ENCODE measurements around the gene ZNFX1.
A peak's percentile ranks its signal among the peaks of the same experiment; 100 is the strongest.

Gene ZNFX1

GRCh38 chr20:49276161-49276960 lies 1.5 kb downstream of the ZNFX1 start:
- peaks cover 20 to 66% of the 10 kb centered on the region in 2 experiments for H3K36me3 ChIP-seq (ENCODE audit: control insufficient read depth in 2 of 2, insufficient read depth in 1 of 2, low read length in 2 of 2)
- POLR2A ChIA-PET: interaction anchor here (0.5 to 1.1 kb wide), 5 partner anchors 11 to 288 kb away, joined by 3 to 5 read pairs (median 3); no protein-coding TSS in a partner anchor
- CTCF ChIA-PET: interaction anchor here (0.7 to 1.2 kb wide), 6 partner anchors 29 to 181 kb away, joined by 3 to 4 read pairs (median 3); no protein-coding TSS in a partner anchor
- no peaks in the 10 kb centered on the region for H3K9me3 ChIP-seq (ENCODE audit: control insufficient read depth, insufficient read depth, low read depth, low read length)
- peak overlapping the region; percentile 77 for H3K4me3 ChIP-seq (ENCODE audit: low read depth, low read length)
- no peak overlapping the region; the same call in 1 of the 2 replicates for H3K27ac ChIP-seq (ENCODE audit: extremely low read depth, low read depth, low read length)
- H3K4me1 ChIP-seq (ENCODE audit: control insufficient read depth, insufficient read depth, low read length): no peaks in the 10 kb centered on the region
- TF ChIP-seq ZBTB48 (tag by site-specific recombination; IDR thresholded peaks at IDR 0.05) (no peak; the same call in 1 of the 2 replicates), ZNF354C (tag by site-specific recombination; IDR thresholded peaks at IDR 0.05; ENCODE audit: borderline replicate concordance, low read depth) (no peak), TRIM28 (IDR thresholded peaks at IDR 0.05; ENCODE audit: borderline replicate concordance, low read length) (0 out of 2 replicates have a peak, but pooled peaks have one; percentile 16), ZNF518A (tag by site-specific recombination; conservative IDR thresholded peaks at IDR 0.05; ENCODE audit: low read depth) (0 out of 2 replicates have a peak, but pooled peaks have one; percentile 9), ZNF10 (tag by site-specific recombination; IDR thresholded peaks at IDR 0.05) (no peak), SETDB1 (IDR thresholded peaks at IDR 0.05; ENCODE audit: insufficient read length, low read length) (peak; percentile 97), PRDM1 (tag by site-specific recombination; IDR thresholded peaks at IDR 0.05) (no peak), AEBP2 (tag by site-specific recombination; IDR thresholded peaks at IDR 0.05; ENCODE audit: borderline replicate concordance) (no peak), PRDM2 (tag by site-specific recombination; IDR thresholded peaks at IDR 0.05; ENCODE audit: borderline replicate concordance) (no peak), PRDM10 (tag by site-specific recombination; IDR thresholded peaks at IDR 0.05) (peak; percentile 28; the same call in 1 of the 2 replicates), ZNF426 (tag by site-specific recombination; IDR thresholded peaks at IDR 0.05) (no peak), HOXC10 (CRISPR knock-in tag; IDR thresholded peaks at IDR 0.05) (no peak), SALL2 (tag by site-specific recombination; IDR thresholded peaks at IDR 0.05; ENCODE audit: borderline replicate concordance) (no peak), ZBTB20 (tag by site-specific recombination; IDR thresholded peaks at IDR 0.05) (peak; percentile 11; the same call in 1 of the 2 replicates), ZNF561 (tag by site-specific recombination; IDR thresholded peaks at IDR 0.05; ENCODE audit: borderline replicate concordance) (0 out of 2 replicates have a peak, but pooled peaks have one; percentile 50), ZNF140 (tag by site-specific recombination; IDR thresholded peaks at IDR 0.05) (no peak), HIC1 (tag by site-specific recombination; IDR thresholded peaks at IDR 0.05) (no peak)

Measured in HEK293 (cell line).